ENCODE measurements around the gene SDE2.
"Not testable (repeated sequence)": the region's sequence is repeated elsewhere in the genome, so short reads cannot be mapped to it uniquely, and the experiment has no call there.

The SDE2 gene

DNA sequence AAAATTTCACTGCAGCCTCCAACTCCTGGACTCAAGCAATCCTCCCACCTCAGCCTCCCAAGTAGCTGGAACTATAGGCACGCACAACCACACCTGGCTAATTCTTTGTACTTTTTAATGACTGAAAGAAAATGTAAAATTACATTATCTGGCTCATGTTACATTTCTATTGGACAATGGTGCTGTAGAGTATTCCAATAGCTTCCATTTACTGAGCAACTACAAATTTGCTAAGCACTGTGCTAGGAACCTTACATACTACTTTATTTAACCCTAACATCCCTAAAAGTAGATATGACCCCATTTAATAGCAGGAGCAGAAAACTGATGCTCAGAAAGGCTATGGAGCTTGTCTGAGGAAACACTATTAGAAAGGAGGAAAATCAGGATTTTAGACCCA lies 19.7 kb downstream of the SDE2 start:
- no peak overlapping the region for H3K27ac ChIP-seq
- no peak for DNase-seq (ENCODE audit: low read depth, low spot score)

DNA sequence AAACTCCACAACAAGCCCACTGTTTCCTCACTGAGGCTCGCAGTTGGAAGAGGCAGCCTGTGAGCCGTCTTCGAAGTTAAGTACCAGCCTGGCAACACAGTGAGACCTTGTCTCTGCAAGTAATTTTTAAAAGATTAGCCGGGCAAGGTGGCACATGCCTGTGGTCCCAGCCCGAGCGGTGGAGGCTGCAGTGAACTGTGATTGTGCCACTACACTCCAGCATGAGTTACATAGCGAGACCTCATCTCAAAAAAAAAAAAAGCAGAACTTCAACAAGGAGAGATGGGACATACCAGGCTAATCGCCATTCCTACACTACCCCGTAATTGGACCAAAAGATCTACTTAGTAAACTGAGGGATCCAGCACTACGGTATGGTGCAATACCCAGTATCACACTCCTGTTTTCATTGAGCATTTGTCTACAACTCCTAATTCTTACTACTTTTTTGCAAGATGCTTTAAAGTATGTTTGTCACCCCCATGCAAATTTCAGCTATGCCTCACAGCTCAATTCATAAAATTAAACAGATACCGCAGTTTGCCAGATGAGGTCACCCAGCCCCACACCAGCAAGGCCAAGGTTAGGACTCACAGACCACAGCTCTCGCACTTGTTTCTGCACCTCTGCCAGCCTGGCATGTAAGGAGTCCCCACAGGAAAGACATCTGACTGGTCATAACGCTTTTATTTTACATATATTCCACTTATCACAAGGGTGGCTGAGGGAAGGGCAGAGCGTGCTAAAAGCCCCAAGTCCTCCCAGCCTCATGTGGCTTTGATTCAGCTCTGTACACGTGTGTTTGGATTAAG lies 21.0 kb downstream of the SDE2 start:
- no peak for DNase-seq (ENCODE audit: low read depth, low spot score)
- H3K27ac ChIP-seq, result no peak overlapping the region

DNA sequence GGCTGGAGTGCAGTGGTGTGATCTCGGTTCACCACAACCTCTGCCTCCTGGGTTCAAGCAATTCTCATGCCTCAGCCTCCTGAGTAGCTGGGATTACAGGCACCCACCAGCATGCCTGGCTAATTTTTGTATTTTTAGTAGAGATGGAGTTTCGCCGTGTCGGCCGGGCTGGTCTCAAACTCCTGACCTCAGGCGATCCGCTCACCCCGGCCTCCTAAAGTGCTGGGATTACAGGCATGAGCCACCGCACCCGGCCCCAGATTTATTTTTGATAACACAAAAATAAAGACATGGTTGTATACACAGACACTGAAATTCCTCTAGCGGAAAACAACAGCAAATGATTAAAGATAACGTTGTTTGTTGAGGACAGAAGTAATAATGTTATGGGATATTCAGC lies 24.0 kb downstream of the SDE2 start:
- DNase-seq (ENCODE audit: low read depth, low spot score); H3K27ac ChIP-seq: not testable (repeated sequence)

DNA sequence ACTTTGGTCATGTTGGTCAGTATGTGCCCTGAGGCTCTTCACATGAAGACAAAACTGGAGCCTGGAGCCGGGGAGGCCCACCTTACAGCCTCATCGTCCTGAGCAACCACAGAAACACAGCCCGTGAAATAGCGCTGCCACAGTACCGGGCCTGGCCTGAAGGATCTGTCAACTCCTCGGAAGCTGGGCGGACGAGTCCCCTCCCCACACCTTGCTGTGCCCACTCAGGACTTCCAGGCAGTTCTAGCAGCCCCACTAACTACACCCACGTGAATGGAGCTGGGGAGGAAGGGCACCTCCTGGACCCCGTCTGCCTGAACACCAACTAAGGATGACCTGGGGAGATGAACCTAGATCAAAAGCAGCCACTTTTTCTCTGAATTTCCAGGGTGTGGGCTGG lies 24.7 kb downstream of the SDE2 start:
- no peak for DNase-seq (ENCODE audit: low read depth, low spot score)
- H3K27ac ChIP-seq, result no peak overlapping the region

DNA sequence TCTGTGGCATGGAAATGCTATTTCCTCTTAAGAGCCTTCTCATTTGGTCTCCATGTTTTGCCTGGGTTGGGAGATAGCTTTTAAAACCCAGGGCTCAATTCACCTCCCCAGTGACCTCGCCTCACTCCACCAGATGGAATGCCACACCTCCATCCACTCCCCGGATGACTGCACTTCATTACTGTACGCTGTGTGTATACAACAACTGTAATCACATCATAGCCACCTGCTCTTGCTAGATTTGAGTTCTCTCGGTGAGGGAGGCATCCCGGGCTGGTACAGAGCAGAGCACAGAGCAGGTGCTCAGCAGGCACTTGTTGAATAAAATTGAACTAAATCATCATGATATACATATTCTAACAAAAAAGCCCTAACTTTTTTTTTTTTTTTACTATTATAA lies 26.0 kb downstream of the SDE2 start:
- H3K27ac ChIP-seq, result no peak overlapping the region
- no peak for DNase-seq (ENCODE audit: low read depth, low spot score)

DNA sequence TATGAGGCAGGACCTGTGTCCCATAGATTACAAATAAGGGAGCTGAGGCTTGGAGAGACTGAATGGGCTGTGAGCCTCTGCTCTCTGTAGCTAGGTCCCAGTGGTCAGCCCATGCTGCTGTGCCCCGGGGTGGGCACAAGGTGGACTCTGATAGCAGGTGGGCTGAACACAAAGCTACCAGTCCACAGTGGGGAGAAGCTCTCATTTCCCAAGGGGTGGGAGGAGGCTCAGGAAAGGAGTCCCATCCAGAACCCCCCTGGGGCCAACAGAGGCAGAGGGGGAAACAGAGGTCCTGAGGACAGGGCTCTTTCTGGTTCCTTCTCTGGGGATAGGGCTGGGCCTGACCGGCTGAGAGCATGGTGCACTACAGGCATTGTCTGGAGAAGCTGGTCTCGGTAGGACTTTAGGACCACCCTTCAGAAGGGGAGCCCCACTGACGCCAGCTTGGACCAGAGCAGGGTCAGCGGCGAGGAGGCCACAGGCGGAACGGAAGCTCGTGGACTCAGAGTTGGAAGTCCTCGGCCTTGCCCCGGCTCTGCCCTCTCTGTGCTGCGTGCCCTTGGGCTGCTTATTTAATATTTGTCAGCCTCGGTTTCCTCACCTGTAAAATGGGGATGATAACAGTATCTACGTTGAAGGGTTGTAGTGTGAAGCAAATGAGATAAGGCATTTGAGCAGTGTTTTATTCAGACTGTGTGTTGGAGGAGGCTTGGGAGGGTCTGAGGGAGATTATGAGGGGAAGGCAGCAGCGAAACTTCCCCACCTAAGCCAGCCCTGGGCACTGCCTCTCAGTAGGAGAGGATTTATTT lies 26.6 kb downstream of the SDE2 start:
- H3K27ac ChIP-seq, result no peak overlapping the region
- no peak for DNase-seq (ENCODE audit: low read depth, low spot score)

DNA sequence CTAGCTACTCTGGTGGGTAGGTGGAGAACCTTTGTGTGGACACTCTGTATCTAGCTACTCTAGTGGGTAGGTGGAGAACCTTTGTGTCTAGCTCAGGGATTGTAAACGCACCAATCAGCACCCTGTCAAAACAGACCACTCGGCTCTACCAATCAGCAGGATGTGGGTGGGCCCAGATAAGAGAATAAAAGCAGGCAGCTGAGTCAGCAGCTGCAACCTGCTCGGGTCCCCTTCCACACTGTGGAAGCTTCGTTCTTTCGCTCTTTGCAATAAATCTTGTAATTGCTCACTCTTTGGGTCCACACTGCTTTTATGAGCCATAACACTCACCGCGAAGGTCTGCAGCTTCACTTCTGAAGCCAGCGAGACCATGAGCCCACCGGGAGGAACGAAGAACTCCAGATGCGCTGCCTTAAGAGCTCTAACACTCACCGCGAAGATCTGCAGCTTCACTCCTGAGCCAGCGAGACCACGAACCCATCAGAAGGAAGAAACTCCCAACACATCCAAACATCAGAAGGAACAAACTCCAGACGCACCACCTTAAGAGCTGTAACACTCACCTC lies 28.5 kb downstream of the SDE2 start:
- not testable (repeated sequence) for H3K27ac ChIP-seq; DNase-seq (ENCODE audit: low read depth, low spot score)

DNA sequence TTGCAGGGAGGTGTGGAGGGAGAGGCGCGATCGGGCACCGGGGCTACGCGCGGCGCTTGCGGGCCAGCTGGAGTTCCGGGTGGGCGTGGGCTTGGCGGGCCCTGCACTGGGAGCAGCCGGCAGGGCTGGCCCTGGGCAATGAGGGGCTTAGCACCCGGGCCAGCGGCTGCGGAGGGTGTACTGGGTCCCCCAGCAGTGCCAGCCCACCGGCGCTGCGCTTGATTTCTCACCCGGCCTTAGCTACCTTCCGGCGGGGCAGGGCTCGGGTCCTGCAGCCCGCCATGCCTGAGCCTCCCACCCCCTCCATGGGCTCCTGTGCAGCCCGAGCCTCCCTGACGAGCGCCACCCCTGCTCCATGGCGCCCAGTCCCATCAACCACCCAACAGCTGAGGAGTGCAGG lies 29.4 kb downstream of the SDE2 start:
- not testable (repeated sequence) for H3K27ac ChIP-seq; DNase-seq (ENCODE audit: low read depth, low spot score)

DNA sequence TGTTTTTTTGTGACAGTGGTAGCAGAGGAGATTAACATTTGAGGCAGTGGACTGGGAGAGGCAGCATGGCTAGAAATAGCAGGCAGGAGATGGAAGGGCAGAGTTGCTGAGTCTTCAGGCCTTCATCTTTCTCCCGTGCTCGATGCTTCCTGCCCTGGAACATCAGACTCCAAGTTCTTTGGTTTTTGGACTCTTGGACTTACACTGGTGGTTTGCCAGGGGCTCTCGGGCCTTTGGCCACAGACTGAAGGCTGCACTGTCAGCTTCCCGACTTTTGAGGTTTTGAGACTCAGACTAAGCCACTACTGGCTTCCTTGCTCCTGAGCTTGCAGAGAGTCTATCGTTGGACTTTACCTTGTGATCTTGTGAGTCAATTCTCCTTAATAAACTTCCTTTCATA lies 33.9 kb downstream of the SDE2 start:
- no peak overlapping the region for H3K27ac ChIP-seq
- no peak for DNase-seq (ENCODE audit: low read depth, low spot score)

DNA sequence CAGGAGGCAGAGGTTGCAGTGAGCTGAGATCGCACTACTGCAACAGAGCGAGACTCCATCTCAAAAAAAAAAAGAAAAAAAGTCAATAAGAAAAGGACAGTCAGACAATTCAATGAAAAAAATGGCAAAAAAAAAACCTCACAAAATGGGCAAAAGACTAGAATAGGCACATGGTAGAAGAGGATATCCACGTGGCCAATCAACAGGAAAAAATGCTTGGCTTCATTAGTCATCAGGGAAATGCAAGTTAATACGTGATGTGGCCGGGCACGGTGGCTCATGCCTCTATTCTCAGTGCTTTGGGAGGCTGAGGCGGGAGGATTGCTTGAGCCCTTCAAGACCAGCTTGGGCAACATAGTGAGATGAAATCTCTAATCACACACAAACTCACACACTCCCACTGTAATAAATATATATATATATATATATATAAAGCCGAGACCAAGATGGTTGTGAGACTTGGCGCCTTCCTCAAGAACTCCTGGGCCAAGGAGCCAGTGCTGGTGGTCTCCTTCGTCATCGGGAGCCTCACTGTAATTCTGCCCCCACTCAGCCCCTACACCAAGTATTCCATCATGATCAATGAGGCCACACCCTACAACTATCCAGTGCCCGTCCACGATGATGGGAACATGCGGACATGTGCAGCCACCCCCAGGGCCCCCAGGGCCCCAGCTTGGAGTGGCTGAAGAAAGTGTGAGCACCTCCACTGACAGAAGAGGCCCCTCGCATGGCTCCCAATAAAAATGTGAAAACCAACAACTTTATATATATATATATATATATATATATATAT lies 35.2 kb downstream of the SDE2 start:
- H3K27ac ChIP-seq, result no peak overlapping the region
- DNase-seq (ENCODE audit: low read depth, low spot score), result peak; percentile 24

DNA sequence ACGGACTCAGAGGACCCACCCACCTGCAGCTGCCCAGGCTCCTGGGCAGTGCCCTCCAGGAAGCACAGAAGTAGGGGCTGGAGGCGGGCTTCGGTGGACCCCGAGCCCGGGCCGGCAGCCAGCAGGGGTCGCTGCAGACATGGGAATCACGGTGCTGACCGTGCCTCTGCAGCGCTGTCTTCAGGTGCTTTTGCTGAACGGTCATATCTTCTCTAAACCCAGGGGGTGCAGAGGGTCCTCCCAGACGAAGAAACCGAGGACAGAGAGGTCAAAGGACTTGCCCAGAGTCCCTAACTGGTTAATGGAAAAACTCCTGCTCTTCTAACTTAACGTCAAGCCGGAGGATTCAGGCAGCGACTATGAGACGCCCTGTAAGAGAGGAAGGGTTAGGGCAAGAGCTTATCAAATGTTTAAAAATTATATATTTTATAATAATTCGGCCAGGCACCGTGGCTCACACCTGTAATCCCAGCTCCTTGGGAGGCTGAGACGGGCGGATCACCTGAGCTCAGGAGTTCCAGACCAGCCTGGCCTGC lies 36.6 kb downstream of the SDE2 start:
- no peak for DNase-seq (ENCODE audit: low read depth, low spot score)
- no peak overlapping the region for H3K27ac ChIP-seq

DNA sequence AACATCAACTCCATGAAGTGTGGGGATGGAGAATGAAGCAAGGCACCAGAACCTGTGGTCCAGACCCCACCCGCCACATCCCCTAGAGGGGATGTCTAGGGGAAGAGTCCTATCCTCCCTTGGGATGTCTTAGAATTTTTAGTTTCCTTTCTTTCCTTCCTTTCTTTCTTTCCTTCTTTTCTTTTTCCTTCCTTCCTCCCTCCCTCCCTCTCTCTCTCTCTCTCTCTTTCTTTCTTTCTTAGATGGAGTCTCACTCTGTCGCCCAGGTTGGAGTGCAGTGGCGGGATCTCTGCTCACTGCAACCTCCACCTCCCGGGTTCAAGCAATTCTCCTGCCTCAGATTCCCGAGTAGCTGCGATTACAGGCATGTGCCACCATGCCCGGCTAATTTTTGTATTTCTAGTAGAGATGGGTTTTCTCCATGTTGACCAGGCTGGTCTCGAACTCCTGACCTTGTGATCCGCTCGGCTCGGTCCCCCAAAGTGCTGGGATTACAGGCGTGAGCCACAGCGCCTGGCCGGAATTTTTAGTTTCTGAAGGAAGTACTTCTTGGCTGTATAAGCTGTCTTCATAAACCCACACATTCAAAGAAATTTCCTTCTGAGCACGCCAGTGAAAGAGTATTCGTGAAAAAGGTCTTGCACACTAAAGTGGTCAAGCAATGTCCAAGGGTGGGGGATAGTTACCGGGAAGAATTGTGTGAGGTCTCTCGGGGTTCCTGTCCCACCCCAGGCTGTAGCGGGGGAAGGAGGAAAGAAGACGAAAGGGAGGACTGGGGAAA lies 37.3 kb downstream of the SDE2 start:
- H3K27ac ChIP-seq, result no peak overlapping the region
- DNase-seq (ENCODE audit: low read depth, low spot score), result no peak

DNA sequence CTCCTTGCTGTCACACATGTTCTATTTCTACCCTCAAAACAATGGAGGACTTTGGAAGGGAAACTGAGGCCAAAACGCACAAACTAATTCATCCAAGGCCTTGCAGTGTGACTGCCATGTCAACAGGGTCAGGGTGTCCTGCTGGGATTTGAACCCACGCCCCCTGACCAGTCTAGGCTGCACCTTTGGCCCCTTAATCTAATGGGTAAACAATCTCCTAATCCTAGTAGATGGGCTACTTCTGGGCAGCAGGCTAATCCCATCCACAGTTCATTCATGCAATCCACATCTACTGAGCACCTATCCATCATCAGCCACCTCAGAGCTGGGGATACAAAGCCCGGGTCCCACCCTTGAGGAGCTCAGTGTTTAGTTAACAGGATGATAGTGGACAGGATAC lies 41.1 kb downstream of the SDE2 start:
- H3K27ac ChIP-seq, result no peak overlapping the region
- DNase-seq (ENCODE audit: low read depth, low spot score), result no peak

DNA sequence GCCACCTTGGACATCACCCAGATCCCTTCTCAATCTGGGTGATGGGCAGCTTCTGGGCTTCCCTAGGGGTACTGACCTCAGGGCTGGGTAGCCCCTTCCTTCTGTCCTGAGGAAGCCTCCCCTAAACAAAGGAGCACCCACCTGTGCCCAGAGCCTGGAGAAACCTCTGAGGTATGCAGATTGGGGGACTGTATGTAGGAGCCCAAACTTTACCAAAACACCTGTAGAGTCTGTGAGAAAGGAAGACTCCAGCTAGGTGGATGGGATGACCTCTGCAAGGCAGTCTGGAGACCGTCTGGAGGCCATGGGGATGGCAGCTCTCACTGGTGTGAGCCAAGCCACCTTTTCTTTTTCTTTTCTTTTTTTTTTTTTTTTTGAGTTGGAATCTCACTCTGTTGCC lies 44.4 kb downstream of the SDE2 start:
- H3K27ac ChIP-seq, result no peak overlapping the region
- no peak for DNase-seq (ENCODE audit: low read depth, low spot score)

DNA sequence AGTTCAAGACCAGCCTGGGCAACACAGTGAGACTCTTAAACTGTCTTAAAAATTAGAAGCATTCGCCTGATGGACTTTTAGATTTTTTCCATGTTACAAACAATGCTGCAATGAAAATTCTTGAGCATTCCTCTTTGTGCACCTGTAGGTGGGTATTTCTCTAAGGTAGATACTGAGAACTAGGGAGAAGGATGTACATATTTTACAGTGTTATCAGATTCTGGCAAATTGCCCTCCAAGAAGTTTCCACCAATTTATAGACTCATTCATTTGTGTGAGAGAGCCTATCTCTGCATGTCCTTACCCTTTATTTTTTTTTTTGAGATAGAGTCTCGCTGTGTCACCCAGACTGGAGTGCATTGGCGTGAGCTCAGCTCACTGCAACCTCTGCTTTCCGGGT lies 45.8 kb downstream of the SDE2 start:
- no peak for DNase-seq (ENCODE audit: low read depth, low spot score)
- H3K27ac ChIP-seq, result no peak overlapping the region

DNA sequence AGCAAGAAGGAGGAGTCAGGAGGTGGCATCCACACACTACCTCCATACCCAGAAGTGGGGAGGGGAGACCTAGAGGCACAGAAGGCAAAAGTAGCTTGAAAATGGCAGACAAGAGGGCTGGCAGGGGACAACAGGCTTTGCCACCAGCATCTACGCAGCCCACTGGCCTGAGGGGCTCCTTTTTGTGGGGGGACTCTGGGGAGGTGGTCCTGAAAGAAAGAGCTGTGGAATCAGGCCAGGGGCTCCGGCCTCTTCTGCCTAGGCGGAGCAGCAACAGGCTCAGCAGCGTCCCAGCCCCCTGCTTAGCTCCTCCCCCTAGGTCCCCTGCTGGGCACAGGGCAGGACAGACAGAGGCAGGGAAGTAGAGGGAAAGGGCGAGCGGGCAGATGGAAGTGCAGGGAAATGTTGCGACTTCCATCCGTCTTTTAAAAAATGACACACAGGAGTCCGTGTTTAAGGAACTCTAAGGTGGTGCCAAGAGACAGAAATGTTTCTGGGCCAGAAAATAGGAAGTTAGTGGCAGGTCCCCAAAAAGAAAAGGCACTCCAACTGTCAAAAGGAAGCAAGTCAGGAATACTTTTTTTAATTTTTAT lies 48.1 kb downstream of the SDE2 start:
- H3K27ac ChIP-seq, result no peak overlapping the region
- no peak for DNase-seq (ENCODE audit: low read depth, low spot score)

DNA sequence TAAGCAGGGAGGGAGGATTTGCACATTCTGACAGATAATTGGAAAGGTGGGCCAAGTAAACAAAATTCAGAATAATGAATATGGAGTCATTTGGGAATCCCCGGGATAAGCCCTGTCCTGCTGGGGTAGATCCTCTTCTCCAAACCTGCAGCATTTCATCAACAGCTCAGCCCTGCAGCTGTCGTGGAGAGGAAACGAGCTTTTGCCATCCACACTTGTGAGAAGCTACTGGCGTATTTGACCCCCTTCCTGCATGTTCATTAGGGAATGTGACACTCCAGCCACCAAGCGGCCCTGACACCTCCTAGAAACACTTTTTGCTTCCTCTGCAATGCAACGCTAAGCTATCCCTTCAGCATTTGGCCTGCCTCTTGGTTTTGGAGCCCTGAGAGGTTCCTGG lies 50.1 kb downstream of the SDE2 start:
- no peak for DNase-seq (ENCODE audit: low read depth, low spot score)

DNA sequence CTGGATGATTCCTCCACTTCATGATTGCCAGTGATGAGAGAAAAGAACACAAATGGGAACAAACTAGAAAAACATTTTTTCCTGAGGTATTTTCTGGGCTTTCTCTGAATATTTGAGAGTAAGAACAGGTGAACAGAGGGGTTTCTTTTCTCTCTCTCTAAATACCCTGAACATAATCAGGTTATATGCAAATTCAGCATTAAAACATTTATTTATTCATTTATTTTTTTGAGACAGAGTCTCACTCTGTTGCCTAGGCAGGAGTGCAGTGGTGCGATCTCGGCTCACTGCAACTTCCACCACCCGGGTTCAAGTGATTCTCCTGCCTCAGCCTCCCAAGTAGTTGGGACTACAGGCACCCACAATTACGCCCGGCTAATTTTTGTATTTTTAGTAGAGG lies 52.3 kb downstream of the SDE2 start:
- no peak for DNase-seq (ENCODE audit: low read depth, low spot score)
- no peak overlapping the region for H3K27ac ChIP-seq

More for the DNA sequence above, 50.1 kb downstream of the SDE2 start:
- H3K27ac ChIP-seq, result no peak overlapping the region

DNA sequence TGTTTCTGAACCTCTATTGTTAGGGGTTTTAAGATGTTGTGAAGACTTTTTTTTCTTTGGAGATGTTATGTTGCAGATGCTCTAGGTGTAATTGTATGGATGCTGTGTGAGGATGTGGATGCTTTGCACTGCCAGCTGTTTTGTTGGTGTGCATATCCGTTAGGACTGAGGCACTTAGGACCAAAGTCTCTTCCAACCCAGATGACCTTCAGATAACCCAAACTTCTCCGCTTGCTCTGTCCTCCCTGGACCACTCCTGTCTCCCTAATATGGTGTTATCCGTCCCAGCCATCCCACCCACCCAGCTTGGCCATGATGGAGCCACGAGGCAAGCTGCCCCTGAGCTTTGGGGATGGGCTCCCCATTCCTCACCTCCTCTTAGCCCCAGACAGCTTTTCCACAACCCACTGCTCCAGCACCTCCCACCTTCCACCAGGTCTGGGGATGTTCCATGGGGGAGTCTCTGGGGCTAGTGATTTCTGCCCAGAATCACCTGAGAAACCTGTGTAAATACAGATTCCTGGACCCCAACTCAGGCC lies 53.0 kb downstream of the SDE2 start:
- no peak overlapping the region for H3K27ac ChIP-seq
- DNase-seq (ENCODE audit: low read depth, low spot score), result no peak
